ENCODE data around the gene ERC1.

ERC1 gene

DNA sequence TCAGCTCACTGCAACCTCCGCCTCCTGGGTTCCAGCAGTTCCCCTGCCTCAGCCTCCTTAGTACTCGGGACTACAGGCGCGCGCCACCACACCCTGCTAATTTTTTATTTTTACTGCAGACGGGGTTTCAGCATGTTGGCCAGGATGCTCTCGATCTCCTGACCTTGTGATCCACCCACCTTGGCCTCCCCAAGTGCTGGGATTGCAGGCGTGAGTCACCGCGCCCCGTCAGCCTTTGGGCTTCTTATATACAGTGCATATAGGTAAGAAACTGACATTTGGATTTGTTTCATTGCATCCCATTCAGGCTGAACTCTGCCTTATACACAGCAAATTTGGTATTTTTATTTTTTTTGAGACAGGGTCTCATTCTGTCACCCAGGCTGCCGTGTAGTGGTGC, 176.8 kb downstream of the ERC1 start:
- Histone ChIP-seq H3K4me3 (ENCODE audit: low read depth, low read length) (no peak overlapping the region), H3K9me3 (ENCODE audit: control insufficient read depth, insufficient read depth, low read depth, low read length) (no peaks in the 10 kb centered on the region), H3K9ac (ENCODE audit: low read length) (no peak overlapping the region), H3K27me3 (ENCODE audit: control insufficient read depth, insufficient read depth, low read length) (no peaks in the 10 kb centered on the region), H3K4me1 (ENCODE audit: control insufficient read depth, insufficient read depth, low read length) (peaks cover 5% of the 10 kb centered on the region; the same call in 1 of the 2 replicates), H3K36me3 (ENCODE audit: control insufficient read depth, insufficient read depth, low read length) (no peaks in the 10 kb centered on the region), H3K27ac (ENCODE audit: low read depth, low read length) (no peak overlapping the region)

DNA sequence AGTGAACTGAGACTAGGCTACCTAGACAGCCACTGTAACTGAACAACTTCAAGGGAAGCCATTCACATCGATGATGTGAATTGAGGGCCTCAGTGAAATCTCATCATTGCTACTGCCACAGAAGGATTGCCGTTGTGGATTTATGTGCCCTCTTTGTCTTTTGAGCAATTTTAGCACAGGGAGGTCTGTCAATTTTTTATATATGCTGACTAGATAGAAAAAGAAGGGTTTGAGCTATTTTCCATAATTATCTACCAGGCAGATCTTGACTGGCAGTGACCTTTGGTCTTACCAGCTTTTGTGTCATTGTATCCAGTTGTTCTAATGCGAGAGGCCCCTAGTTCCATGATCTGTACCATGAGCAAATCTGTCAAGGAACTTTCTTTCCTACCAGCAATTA, 179.4 kb downstream of the ERC1 start:
- no peaks in the 10 kb centered on the region for H3K36me3 ChIP-seq (ENCODE audit: control insufficient read depth, insufficient read depth, low read length)
- H3K4me1 ChIP-seq (ENCODE audit: control insufficient read depth, insufficient read depth, low read length), result peaks cover 5% of the 10 kb centered on the region; the same call in 1 of the 2 replicates
- no peak overlapping the region for H3K4me3 ChIP-seq (ENCODE audit: low read depth, low read length)
- no peaks in the 10 kb centered on the region for H3K9me3 ChIP-seq (ENCODE audit: control insufficient read depth, insufficient read depth, low read depth, low read length)
- H3K27me3 ChIP-seq (ENCODE audit: control insufficient read depth, insufficient read depth, low read length), result no peaks in the 10 kb centered on the region
- no peak overlapping the region for H3K9ac ChIP-seq (ENCODE audit: low read length)
- no peak overlapping the region for H3K27ac ChIP-seq (ENCODE audit: low read depth, low read length)

DNA sequence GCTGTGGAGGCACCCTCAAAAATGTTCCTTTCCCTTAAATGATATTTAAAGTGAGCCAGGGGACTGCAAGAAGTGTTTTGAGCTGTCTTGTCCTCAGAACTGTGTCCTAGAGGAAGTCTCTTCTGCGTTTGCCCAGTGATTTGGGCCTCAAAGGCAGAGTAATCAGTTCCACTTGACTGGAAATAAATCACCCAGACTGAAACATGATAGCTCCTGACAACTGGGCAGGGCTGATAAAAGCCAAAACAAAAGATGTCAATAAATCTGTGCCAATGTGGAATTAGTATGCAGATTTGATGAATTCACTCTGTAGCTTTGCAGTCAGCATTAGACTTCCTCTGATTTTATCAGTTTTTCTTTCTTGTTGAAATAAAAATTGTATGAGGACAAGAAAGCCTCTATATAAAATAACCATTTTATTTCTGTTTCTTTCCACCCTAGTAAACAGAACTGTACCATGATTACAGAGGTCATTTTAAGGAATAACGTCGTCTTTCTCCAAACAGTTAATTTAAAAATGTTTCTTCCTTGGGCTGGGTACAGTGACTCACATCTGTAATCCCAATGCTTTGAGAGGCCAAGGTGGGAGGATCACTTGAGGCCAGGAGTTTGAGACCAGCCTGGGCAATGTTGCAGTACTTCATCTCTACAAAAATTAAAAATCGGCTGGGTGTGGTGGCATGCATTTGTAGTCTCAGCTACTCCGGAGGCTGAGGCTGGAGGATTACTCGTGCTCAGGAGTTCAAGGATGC, 180.8 kb downstream of the ERC1 start:
- no peak overlapping the region for H3K27ac ChIP-seq (ENCODE audit: low read depth, low read length)
- no peak overlapping the region for H3K4me3 ChIP-seq (ENCODE audit: low read depth, low read length)
- H3K4me1 ChIP-seq (ENCODE audit: control insufficient read depth, insufficient read depth, low read length), result peaks cover 5% of the 10 kb centered on the region; the same call in 1 of the 2 replicates
- no peaks in the 10 kb centered on the region for H3K9me3 ChIP-seq (ENCODE audit: control insufficient read depth, insufficient read depth, low read depth, low read length)
- H3K9ac ChIP-seq (ENCODE audit: low read length), result no peak overlapping the region
- H3K27me3 ChIP-seq (ENCODE audit: control insufficient read depth, insufficient read depth, low read length), result no peaks in the 10 kb centered on the region
- no peaks in the 10 kb centered on the region for H3K36me3 ChIP-seq (ENCODE audit: control insufficient read depth, insufficient read depth, low read length)

DNA sequence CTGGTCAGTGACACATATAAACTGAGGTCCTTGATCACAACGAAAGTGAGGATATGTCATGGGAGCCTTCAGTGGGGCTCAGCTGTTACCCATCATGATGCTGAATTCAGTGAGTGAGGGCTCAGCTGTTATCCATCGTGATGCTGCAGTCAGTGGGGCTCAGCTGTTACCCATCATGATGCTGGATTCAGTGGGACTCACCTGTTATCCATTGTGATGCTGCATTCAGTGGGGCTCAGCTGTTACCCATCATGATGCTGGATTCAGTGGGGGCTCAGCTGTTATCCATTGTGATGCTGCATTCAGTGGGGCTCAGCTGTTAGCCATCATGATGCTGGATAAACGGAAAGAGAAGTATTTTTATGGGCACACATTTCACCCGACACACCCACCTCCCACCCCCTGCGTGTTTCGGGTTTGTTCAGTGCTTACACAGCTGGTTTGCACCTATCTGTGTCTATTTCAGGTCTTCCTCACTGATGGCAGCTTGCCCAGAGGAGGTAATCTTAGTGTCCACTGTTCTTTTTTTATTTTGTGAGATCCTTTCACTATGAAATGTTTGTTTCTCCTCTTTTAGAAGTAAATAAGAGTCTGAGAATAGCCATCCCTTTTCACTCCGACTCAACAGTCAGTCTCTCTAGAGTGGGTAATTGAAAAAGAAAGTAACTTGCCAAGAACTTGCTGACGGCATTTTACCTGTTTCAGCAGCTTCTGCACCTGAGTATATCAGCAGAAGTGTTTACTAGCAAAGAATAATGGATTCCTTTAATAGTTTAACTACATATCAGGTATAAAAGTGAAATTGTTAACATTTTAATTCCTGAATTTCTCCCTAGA, 183.0 kb downstream of the ERC1 start:
- Histone ChIP-seq H3K36me3 (ENCODE audit: control insufficient read depth, insufficient read depth, low read length) (no peaks in the 10 kb centered on the region), H3K4me3 (ENCODE audit: low read depth, low read length) (no peak overlapping the region), H3K9me3 (ENCODE audit: control insufficient read depth, insufficient read depth, low read depth, low read length) (no peaks in the 10 kb centered on the region), H3K4me1 (ENCODE audit: control insufficient read depth, insufficient read depth, low read length) (peaks cover 5% of the 10 kb centered on the region; the same call in 1 of the 2 replicates), H3K27me3 (ENCODE audit: control insufficient read depth, insufficient read depth, low read length) (no peaks in the 10 kb centered on the region), H3K27ac (ENCODE audit: low read depth, low read length) (no peak overlapping the region), H3K9ac (ENCODE audit: low read length) (no peak overlapping the region)

DNA sequence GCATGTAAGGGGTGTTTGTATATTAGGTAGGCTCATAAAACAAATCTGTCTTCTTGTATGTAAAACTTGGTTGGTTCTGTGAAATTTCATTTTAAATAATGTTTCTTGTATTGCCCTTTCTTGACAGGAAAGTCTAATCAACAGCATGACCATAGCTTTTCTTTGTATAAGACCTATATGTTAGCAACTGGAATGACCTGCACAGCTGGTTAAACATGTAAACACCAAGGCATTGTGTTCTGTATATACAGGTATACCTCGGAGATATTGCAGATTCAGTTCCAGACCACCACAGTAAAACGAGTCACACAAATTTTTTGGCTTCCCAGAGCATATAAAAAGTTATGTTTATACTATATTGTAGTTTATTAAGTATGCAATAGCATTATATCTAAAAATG, 183.6 kb downstream of the ERC1 start:
- Histone ChIP-seq H3K27ac (ENCODE audit: low read depth, low read length) (no peak overlapping the region), H3K4me3 (ENCODE audit: low read depth, low read length) (no peak overlapping the region), H3K9ac (ENCODE audit: low read length) (no peak overlapping the region), H3K36me3 (ENCODE audit: control insufficient read depth, insufficient read depth, low read length) (no peaks in the 10 kb centered on the region), H3K9me3 (ENCODE audit: control insufficient read depth, insufficient read depth, low read depth, low read length) (no peaks in the 10 kb centered on the region), H3K4me1 (ENCODE audit: control insufficient read depth, insufficient read depth, low read length) (peaks cover 5% of the 10 kb centered on the region; the same call in 1 of the 2 replicates), H3K27me3 (ENCODE audit: control insufficient read depth, insufficient read depth, low read length) (no peaks in the 10 kb centered on the region)

DNA sequence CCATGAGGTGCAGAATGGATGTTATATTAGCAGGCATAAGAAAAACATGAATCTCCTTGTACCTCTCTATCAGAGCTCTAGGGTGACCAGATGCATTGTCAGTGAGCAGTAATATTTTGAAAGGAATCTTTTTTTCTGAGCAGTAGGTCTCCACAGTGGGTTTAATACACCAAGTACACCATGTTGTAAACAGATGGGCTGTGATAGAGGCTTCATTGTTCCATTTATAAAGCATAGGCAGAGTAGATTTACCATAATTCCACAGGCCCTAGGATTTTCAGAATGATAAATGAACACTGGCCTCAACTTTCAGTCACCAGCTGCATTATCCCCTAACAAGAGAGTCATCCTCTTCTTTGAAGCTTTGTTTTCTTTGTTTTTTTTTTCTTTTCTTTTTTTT, 185.2 kb downstream of the ERC1 start:
- no peaks in the 10 kb centered on the region for H3K27me3 ChIP-seq (ENCODE audit: control insufficient read depth, insufficient read depth, low read length)
- no peaks in the 10 kb centered on the region for H3K9me3 ChIP-seq (ENCODE audit: control insufficient read depth, insufficient read depth, low read depth, low read length)
- H3K9ac ChIP-seq (ENCODE audit: low read length), result no peak overlapping the region
- H3K4me1 ChIP-seq (ENCODE audit: control insufficient read depth, insufficient read depth, low read length), result peaks cover 5% of the 10 kb centered on the region; the same call in 1 of the 2 replicates
- no peak overlapping the region for H3K27ac ChIP-seq (ENCODE audit: low read depth, low read length)
- H3K36me3 ChIP-seq (ENCODE audit: control insufficient read depth, insufficient read depth, low read length), result no peaks in the 10 kb centered on the region
- H3K4me3 ChIP-seq (ENCODE audit: low read depth, low read length), result no peak overlapping the region

DNA sequence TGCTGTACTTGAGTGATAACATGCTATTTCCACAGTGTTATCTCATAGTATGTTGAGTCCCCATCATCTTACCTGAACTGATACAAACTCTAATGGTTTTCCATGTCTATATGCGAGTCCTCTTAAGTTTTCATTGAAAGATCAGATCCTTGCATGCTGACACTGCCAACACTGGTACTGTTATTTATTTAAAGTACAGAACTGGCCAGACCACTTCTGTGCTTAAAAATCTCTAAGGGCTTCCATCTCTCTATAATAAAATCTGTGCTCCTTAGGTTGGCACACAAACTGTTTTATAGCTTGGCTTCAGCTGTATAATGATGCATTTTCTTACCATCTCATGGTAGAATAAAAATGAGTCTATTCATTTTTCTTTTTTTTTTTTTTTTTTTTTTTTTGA, 188.1 kb downstream of the ERC1 start:
- no peaks in the 10 kb centered on the region for H3K4me1 ChIP-seq (ENCODE audit: control insufficient read depth, insufficient read depth, low read length)
- H3K27ac ChIP-seq (ENCODE audit: low read depth, low read length), result no peak overlapping the region
- H3K9me3 ChIP-seq (ENCODE audit: control insufficient read depth, insufficient read depth, low read depth, low read length), result no peaks in the 10 kb centered on the region
- no peak overlapping the region for H3K4me3 ChIP-seq (ENCODE audit: low read depth, low read length)
- H3K9ac ChIP-seq (ENCODE audit: low read length), result no peak overlapping the region
- H3K36me3 ChIP-seq (ENCODE audit: control insufficient read depth, insufficient read depth, low read length), result peaks cover 10% of the 10 kb centered on the region; the same call in 1 of the 2 replicates
- no peaks in the 10 kb centered on the region for H3K27me3 ChIP-seq (ENCODE audit: control insufficient read depth, insufficient read depth, low read length)

DNA sequence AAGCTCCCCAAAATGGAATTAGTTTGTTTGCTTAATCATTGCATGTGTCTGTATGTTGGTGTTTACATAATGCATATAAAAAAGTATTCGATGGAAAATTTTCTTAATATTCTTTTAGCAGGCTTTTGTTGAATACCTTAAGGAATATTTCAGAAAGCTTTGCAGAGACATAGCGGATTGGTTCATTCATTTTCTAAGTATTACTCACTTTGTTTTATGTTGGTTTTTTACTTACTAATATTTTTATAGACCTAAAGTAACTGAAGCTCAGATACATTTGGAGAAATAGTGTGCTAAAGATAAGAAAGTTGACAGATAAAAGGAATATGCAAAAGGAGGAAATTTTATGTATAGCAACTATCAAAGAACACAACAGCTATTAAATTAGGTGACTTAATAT, 191.0 kb downstream of the ERC1 start:
- Histone ChIP-seq H3K4me3 (ENCODE audit: low read depth, low read length) (no peak overlapping the region), H3K9me3 (ENCODE audit: control insufficient read depth, insufficient read depth, low read depth, low read length) (no peaks in the 10 kb centered on the region), H3K4me1 (ENCODE audit: control insufficient read depth, insufficient read depth, low read length) (no peaks in the 10 kb centered on the region; the same call in 1 of the 2 replicates), H3K27ac (ENCODE audit: low read depth, low read length) (no peak overlapping the region), H3K27me3 (ENCODE audit: control insufficient read depth, insufficient read depth, low read length) (no peaks in the 10 kb centered on the region), H3K36me3 (ENCODE audit: control insufficient read depth, insufficient read depth, low read length) (peaks cover 10% of the 10 kb centered on the region; the same call in 1 of the 2 replicates), H3K9ac (ENCODE audit: low read length) (no peak overlapping the region)

DNA sequence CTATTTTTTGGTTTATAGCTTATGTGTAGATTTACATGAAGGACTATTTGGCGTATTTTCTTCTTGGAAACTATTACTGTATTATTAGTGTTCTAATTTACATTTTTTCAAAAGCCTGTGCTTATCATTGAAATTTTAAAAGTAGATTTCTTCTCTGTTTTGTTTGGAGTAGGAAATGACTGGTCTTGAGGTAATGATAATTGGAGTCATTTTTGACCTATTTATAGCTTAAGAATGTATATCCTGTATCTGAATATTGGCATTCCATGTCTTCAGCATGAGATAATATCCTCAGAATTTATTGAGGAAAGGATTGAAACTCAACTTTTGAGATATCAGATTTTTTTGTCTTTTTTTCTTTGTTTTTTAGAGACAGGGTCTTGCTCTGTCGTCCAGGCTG, 193.4 kb downstream of the ERC1 start:
- no peaks in the 10 kb centered on the region for H3K27me3 ChIP-seq (ENCODE audit: control insufficient read depth, insufficient read depth, low read length)
- H3K27ac ChIP-seq (ENCODE audit: low read depth, low read length), result no peak overlapping the region
- no peaks in the 10 kb centered on the region for H3K9me3 ChIP-seq (ENCODE audit: control insufficient read depth, insufficient read depth, low read depth, low read length)
- H3K36me3 ChIP-seq (ENCODE audit: control insufficient read depth, insufficient read depth, low read length), result peaks cover 14% of the 10 kb centered on the region; the same call in 1 of the 2 replicates
- H3K9ac ChIP-seq (ENCODE audit: low read length), result no peak overlapping the region
- H3K4me1 ChIP-seq (ENCODE audit: control insufficient read depth, insufficient read depth, low read length), result no peaks in the 10 kb centered on the region; the same call in 1 of the 2 replicates
- no peak overlapping the region for H3K4me3 ChIP-seq (ENCODE audit: low read depth, low read length)

DNA sequence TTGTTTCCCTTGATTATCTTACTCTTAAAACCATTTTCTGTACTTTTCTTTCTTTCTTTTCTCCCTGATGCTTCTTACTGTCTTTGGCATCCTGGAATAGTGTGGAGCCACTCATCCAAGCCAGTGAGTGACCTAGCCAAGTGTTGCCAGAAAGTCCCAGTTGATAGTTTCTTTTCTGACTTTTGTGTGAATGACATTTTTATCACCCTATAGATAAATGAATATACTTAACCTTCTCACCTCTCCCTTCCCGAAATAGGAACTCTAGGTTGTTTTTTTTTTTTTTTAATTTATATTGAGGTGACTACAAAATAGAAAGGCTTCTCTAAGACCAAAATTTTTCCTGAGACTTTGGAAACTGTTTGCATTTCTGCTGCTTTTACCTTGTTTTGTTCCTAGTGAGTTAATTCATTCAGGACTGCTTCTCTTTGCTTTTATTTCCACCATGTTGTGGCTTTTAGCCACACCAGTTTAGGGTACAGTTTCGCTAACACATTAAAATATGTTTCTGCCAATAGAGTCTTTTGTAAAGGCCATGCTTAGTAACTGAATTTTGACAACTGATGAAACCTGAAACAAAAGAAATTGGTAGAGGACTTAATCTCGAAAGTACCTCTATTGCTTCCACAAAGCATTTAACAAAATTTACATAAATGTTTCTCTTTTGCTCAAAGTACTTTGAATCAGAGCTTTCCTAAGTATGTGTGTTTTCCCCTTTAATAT, 194.6 kb downstream of the ERC1 start:
- Histone ChIP-seq H3K4me3 (ENCODE audit: low read depth, low read length) (no peak overlapping the region), H3K36me3 (ENCODE audit: control insufficient read depth, insufficient read depth, low read length) (peaks cover 14% of the 10 kb centered on the region; the same call in 1 of the 2 replicates), H3K27ac (ENCODE audit: low read depth, low read length) (no peak overlapping the region), H3K9ac (ENCODE audit: low read length) (no peak overlapping the region), H3K9me3 (ENCODE audit: control insufficient read depth, insufficient read depth, low read depth, low read length) (no peaks in the 10 kb centered on the region), H3K4me1 (ENCODE audit: control insufficient read depth, insufficient read depth, low read length) (no peaks in the 10 kb centered on the region; the same call in 1 of the 2 replicates), H3K27me3 (ENCODE audit: control insufficient read depth, insufficient read depth, low read length) (no peaks in the 10 kb centered on the region)

Data from HUES6 (cell line).